ENCODE results near the gene DBNL.

DBNL gene

DNA sequence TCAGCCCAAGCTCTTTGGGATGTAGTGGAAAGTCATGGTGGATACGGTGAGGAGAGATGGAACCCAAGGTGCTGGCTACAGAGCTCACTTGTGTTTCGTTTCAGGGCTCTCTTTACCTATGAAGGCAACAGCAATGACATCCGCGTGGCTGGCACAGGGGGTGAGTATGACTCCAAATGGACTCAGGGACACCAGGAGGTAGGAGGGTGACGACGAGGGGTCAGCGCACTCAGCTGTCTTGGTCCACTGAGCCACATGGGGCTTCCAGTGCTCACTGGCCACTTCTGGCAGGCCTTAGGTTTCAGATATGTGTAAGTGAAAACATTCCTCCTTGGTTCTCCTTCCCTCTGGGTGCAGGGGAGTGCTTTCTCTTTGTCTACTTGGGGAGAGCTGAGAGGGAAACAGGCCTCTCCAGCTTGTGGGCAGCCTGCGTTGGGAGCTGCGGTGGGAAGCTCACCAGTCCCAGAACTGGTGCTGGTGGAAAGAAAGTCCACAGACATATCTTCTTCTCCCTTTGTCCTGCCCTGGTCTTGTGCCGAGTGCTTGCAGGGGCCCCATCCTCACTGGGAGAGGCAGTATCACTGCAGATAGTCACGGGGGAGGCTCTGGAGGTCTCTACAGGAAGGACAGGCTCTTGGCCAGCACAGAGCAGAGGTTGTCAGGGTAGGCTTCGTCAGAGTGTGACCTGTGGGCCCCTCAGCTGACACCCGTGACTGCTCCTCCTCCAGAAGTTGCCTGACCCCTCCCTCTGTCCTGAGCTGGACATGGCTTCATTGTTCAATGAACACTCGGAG lies 5.8 kb downstream of the DBNL start:
- Histone ChIP-seq H3K79me2 (ENCODE audit: control insufficient read depth, low read length) (peaks cover 88% of the 10 kb centered on the region), H3K36me3 (ENCODE audit: control insufficient read depth, low read length) (peaks cover 91% of the 10 kb centered on the region)

DNA sequence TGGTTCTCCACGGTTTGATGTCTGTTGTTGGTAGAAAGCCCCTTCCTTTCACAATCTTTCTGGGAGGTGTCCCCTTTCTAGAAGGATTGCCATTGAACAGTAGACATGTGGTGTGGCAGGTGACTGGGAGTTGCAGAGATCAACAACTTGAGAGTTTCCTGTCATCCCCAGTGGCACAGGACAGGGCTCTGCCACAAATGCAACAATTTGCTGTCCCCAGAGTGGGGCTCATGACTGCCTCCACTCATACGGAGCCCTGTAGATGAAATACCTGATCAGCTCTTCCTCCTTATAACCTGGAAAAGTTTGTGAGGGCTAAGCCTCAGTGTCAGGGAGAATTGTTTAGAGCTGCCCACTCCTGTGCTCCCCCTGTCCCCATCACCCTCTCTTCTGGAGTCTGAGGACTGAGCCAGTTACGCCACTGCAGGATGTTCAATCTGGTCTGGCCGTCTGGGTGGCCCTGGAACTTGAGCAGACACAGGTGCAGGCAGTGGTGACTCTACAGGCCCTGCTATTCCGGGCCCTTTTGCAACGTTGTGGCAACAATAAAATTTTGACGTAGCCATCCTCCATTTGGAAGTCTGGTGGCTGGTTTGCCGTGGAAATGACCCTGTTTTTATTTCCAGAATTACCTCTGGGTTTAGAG lies 6.5 kb downstream of the DBNL start:
- H3F3A ChIP-seq (ENCODE audit: control insufficient read depth, insufficient read depth) = peaks cover 10% of the 10 kb centered on the region
- peaks cover 26% of the 10 kb centered on the region for H3K4me1 ChIP-seq (ENCODE audit: control insufficient read depth, low read length)
- peaks cover 91% of the 10 kb centered on the region for H3K36me3 ChIP-seq (ENCODE audit: control insufficient read depth, low read length)
- no peak overlapping the region for H3K4me3 ChIP-seq (ENCODE audit: low read length)
- no peaks in the 10 kb centered on the region for H3K27me3 ChIP-seq (ENCODE audit: control insufficient read depth, low read length)
- H3K4me2 ChIP-seq (ENCODE audit: low read length) = no peak overlapping the region
- peaks cover 19% of the 10 kb centered on the region for H4K20me1 ChIP-seq (ENCODE audit: control insufficient read depth, insufficient read depth, low read depth, low read length)
- H3K27ac ChIP-seq (ENCODE audit: low read depth, low read length) = no peak overlapping the region
- H3K9me3 ChIP-seq (ENCODE audit: control insufficient read depth, insufficient read depth, low read length) = no peaks in the 10 kb centered on the region
- H3K79me2 ChIP-seq (ENCODE audit: control insufficient read depth, low read length) = peaks cover 87% of the 10 kb centered on the region
- TF ChIP-seq EZH2phosphoT487 (IDR thresholded peaks at IDR 0.05; ENCODE audit: borderline replicate concordance, low read length) (no peak), CTCF (IDR thresholded peaks at IDR 0.05; ENCODE audit: low read depth, low read length, poor library complexity, severe bottlenecking) (no peak)
- no peaks in the 10 kb centered on the region for H3K9me2 ChIP-seq (replicated peaks; ENCODE audit: control insufficient read depth, low read length)

More for the DNA sequence above, 5.8 kb downstream of the DBNL start:
- Histone ChIP-seq H4K20me1 (ENCODE audit: control insufficient read depth, insufficient read depth, low read depth, low read length) (peaks cover 19% of the 10 kb centered on the region), H3K4me1 (ENCODE audit: control insufficient read depth, low read length) (peaks cover 33% of the 10 kb centered on the region), H3K4me2 (ENCODE audit: low read length) (no peak overlapping the region), H3K27ac (ENCODE audit: low read depth, low read length) (no peak overlapping the region), H3K27me3 (ENCODE audit: control insufficient read depth, low read length) (no peaks in the 10 kb centered on the region), H3K9me2 (replicated peaks; ENCODE audit: control insufficient read depth, low read length) (no peaks in the 10 kb centered on the region), H3K4me3 (ENCODE audit: low read length) (no peak overlapping the region), H3K9me3 (ENCODE audit: control insufficient read depth, insufficient read depth, low read length) (no peaks in the 10 kb centered on the region), H3F3A (ENCODE audit: control insufficient read depth, insufficient read depth) (peaks cover 15% of the 10 kb centered on the region)
- no peak for TF ChIP-seq CTCF (IDR thresholded peaks at IDR 0.05; ENCODE audit: low read depth, low read length, poor library complexity, severe bottlenecking)
- no peak for TF ChIP-seq EZH2phosphoT487 (IDR thresholded peaks at IDR 0.05; ENCODE audit: borderline replicate concordance, low read length)

DNA sequence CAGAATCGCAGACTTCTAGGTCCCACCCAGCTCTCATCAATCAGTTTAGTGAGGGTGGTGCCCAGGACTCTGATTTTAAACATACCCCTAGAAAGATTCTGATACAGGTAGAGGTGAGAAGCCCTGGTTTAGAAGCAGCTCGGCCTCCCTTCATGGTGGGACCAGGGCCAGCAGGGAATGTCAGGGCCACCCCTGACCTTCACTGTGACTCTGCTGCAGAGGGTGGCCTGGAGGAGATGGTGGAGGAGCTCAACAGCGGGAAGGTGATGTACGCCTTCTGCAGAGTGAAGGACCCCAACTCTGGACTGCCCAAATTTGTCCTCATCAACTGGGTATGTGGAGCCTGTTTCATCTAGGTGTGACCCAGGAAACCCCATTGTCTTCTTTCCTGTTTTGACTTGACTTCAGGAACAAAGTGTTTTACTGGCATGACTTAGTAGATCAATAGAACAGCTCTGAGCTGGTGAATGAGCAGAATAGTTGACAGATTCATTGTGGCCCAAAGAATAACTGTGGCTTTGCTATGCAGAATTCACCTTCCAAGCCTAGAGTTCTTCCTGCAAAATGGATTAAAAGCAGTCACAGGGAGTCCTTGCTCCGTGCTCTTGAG lies 7.2 kb downstream of the DBNL start:
- Histone ChIP-seq H3K36me3 (ENCODE audit: control insufficient read depth, low read length) (peaks cover 92% of the 10 kb centered on the region), H3K27ac (ENCODE audit: low read depth, low read length) (no peak overlapping the region), H3K4me2 (ENCODE audit: low read length) (no peak overlapping the region), H3K9me2 (replicated peaks; ENCODE audit: control insufficient read depth, low read length) (no peaks in the 10 kb centered on the region), H3K79me2 (ENCODE audit: control insufficient read depth, low read length) (peaks cover 87% of the 10 kb centered on the region), H3K9me3 (ENCODE audit: control insufficient read depth, insufficient read depth, low read length) (no peaks in the 10 kb centered on the region), H3K27me3 (ENCODE audit: control insufficient read depth, low read length) (no peaks in the 10 kb centered on the region), H3K4me1 (ENCODE audit: control insufficient read depth, low read length) (peaks cover 26% of the 10 kb centered on the region), H4K20me1 (ENCODE audit: control insufficient read depth, insufficient read depth, low read depth, low read length) (peaks cover 19% of the 10 kb centered on the region), H3K4me3 (ENCODE audit: low read length) (no peak overlapping the region), H3F3A (ENCODE audit: control insufficient read depth, insufficient read depth) (peaks cover 5% of the 10 kb centered on the region)
- TF ChIP-seq EZH2phosphoT487 (IDR thresholded peaks at IDR 0.05; ENCODE audit: borderline replicate concordance, low read length) = no peak
- no peak for TF ChIP-seq CTCF (IDR thresholded peaks at IDR 0.05; ENCODE audit: low read depth, low read length, poor library complexity, severe bottlenecking)
